K562 (cell line): ENCODE measurements around the gene CFAP206. TPM values are rescaled to one million over a fixed set of nuclear protein-coding genes. Genes with fewer than 3 reads are reported as not detected.
A peak's percentile ranks its signal among the peaks of the same experiment; 100 is the strongest.

Experiments
- ATAC-seq: fragments of 200-7000 bp; cut with Tn5 transposase; 3 replicates; pipeline ENCODE4 v1.9.1; 2020; ENCODE audit warnings: moderate library complexity
- BruUV-seq: library from RNA; stranded (reverse); fragments of 400-500 nt; replicated peaks from 2 replicates; lab custom pipeline; 2021; lab: Mats Ljungman, UMichigan
- CTCF ChIA-PET: fragments of 300-600 bp; formaldehyde crosslinking; extraction: SDS; loops from one replicate; lab custom pipeline; 2021; ENCODE audit warnings: low intra/inter-chr PET ratio; lab: Yijun Ruan, JAX
- POLR2A ChIA-PET: fragments of 300-600, 350-650 bp; sonication (Branson Sonifier 250); formaldehyde crosslinking; extraction: SDS; loops from one replicate; lab custom pipeline; 2021; ENCODE audit warnings: antibody characterized with exemption, inconsistent platforms; lab: Yijun Ruan, JAX
- DNase-seq, 4 experiments: peaks; one replicate each; pipeline versions ENCODE4 v3.0.0 to v3.0.0-alpha.2; 2011 to 2018; ENCODE audit warnings: low spot score in 3 of 4, mixed read lengths in 3 of 4; ENCODE audit errors: extremely low read depth in 1 of 4
- FAIRE-seq: peaks from 2 replicates; lab custom pipeline; 2011; peaks lifted over from hg19 to GRCh38; lab: Jason Lieb, UNC
- H2AFZ ChIP-seq: 2 replicates; pipeline ENCODE4 v1.6.0; 2011; ENCODE audit warnings: low read depth, low read length, control low read depth, inconsistent platforms
- H3K27ac ChIP-seq: fragments of 200-600 bp; 3 replicates; pipeline ENCODE4 v1.8.0; 2011; ENCODE audit warnings: low read depth, mild to moderate bottlenecking, control low read depth, inconsistent platforms, low read length, moderate library complexity, mixed read lengths; ENCODE audit errors: extremely low read depth
- H3K27me3 ChIP-seq, 2 experiments: fragments of 300-600 bp in 1 of 2; 2 replicates in 1 of 2; 3 replicates in 1 of 2; pipeline versions ENCODE4 v1.6.0 to v1.8.0; 2011; ENCODE audit warnings: inconsistent platforms in 2 of 2, low read length in 2 of 2, mild to moderate bottlenecking in 1 of 2, mixed read lengths in 1 of 2, moderate library complexity in 1 of 2; ENCODE audit not compliant: control insufficient read depth in 2 of 2, insufficient read depth in 2 of 2
- H3K36me3 ChIP-seq: fragments of 300-600 bp; 3 replicates; pipeline ENCODE4 v1.8.0; 2011; ENCODE audit warnings: mild to moderate bottlenecking, low read length, inconsistent platforms; ENCODE audit not compliant: control insufficient read depth, insufficient read depth
- H3K4me1 ChIP-seq, 2 experiments: fragments of 200-600 bp in 1 of 2; replicated peaks in 1 of 2; 2 replicates in 1 of 2; 3 replicates in 1 of 2; pipeline versions ENCODE4 v1.5.1 to v1.8.0; 2011; ENCODE audit warnings: inconsistent platforms in 2 of 2, low read length in 2 of 2, mild to moderate bottlenecking in 1 of 2, mixed read lengths in 1 of 2, moderate library complexity in 1 of 2; ENCODE audit not compliant: control insufficient read depth in 2 of 2, insufficient read depth in 2 of 2
- H3K4me2 ChIP-seq: 2 replicates; pipeline ENCODE4 v1.6.1; 2011; ENCODE audit warnings: low read length, control low read depth, inconsistent platforms, mixed read lengths; ENCODE audit not compliant: insufficient read depth
- H3K4me3 ChIP-seq: fragments of 200-600 bp; sonication (generic), shearing (Covaris generic); 2 replicates; pipeline ENCODE4 v1.5.1; 2016; ENCODE audit warnings: control low read depth, inconsistent platforms
- H3K79me2 ChIP-seq: fragments of 200-600 bp; 3 replicates; pipeline ENCODE4 v1.8.0; 2011; ENCODE audit warnings: low read length, inconsistent platforms; ENCODE audit not compliant: control insufficient read depth, insufficient read depth
- H3K9ac ChIP-seq, 2 experiments: 2 replicates each; pipeline versions ENCODE4 v1.6.0 to v1.6.1; 2011; ENCODE audit warnings: low read depth in 2 of 2, low read length in 2 of 2, control low read depth in 1 of 2, inconsistent platforms in 1 of 2, mild to moderate bottlenecking in 1 of 2, mixed read lengths in 1 of 2; ENCODE audit not compliant: insufficient read depth in 1 of 2
- H3K9me1 ChIP-seq: one replicate; pipeline ENCODE4 v1.6.0; 2011; ENCODE audit warnings: inconsistent platforms, mild to moderate bottlenecking, low read length, moderate library complexity; ENCODE audit not compliant: control insufficient read depth, insufficient read depth
- H3K9me3 ChIP-seq: replicated peaks from 2 replicates; pipeline ENCODE4 v1.5.1; 2011; ENCODE audit warnings: low read depth, low read length, inconsistent platforms; ENCODE audit not compliant: control insufficient read depth, insufficient read depth
- H4K20me1 ChIP-seq: replicated peaks from 2 replicates; pipeline ENCODE4 v1.6.1; 2011; ENCODE audit warnings: low read length, inconsistent platforms, mixed read lengths; ENCODE audit not compliant: control insufficient read depth, insufficient read depth
- C11orf30 ChIP-seq: fragments of 450-650 bp; IDR thresholded peaks from 2 replicates; pipeline ENCODE4 v1.6.1; 2016; ENCODE audit warnings: low read depth, mild to moderate bottlenecking
- HES1 ChIP-seq: fragments of 450-650 bp; IDR thresholded peaks from 2 replicates; pipeline ENCODE4 v1.6.1; 2016; ENCODE audit warnings: low read depth, mild to moderate bottlenecking, moderate library complexity
- MAFF ChIP-seq: IDR thresholded peaks from 2 replicates; pipeline ENCODE4 v1.6.1; 2012; ENCODE audit warnings: low read length, improper control_type of control experiment
- MAFG ChIP-seq: fragments of 450-650 bp; conservative IDR thresholded peaks from 2 replicates; pipeline ENCODE4 v1.6.1; 2016; ENCODE audit warnings: missing genetic modification characterization, missing compliant biosample characterization
- MAFK ChIP-seq: IDR thresholded peaks from 2 replicates; pipeline ENCODE4 v1.6.1; 2011; ENCODE audit warnings: low read length, improper control_type of control experiment
- MCM7 ChIP-seq, 2 experiments: fragments of 450-650 bp; IDR thresholded peaks; 2 replicates each; pipeline ENCODE4 v1.6.1; 2016 to 2018
- NFE2 ChIP-seq: IDR thresholded peaks from 2 replicates; pipeline ENCODE4 v1.6.1; 2014; ENCODE audit warnings: antibody characterized with exemption, low read depth
- NFE2L1 ChIP-seq: fragments of 450-650 bp; IDR thresholded peaks from 2 replicates; pipeline ENCODE4 v1.6.1; 2016; ENCODE audit warnings: missing genetic modification characterization, low read depth, mild to moderate bottlenecking, missing compliant biosample characterization, moderate library complexity, borderline replicate concordance
- ZNF316 ChIP-seq: fragments of 450-650 bp; IDR thresholded peaks from 2 replicates; pipeline ENCODE4 v1.6.1; 2016
- in situ Hi-C: fragments of 300-500 bp; cut with MboI; formaldehyde crosslinking; loops from 4 replicates; pipeline ENCODE4 v1.15.0; 2018; ENCODE audit warnings: inconsistent platforms, mixed read lengths
- intact Hi-C: fragments of 100-400 bp; cut with micrococcal nuclease; formaldehyde crosslinking; loops from 2 replicates; pipeline ENCODE4 v1.14.2; 2022
- polyA plus RNA-seq, 8 experiments: library from polyadenylated mRNA; depleted of rRNA in 4 of 8; stranded (reverse) in 5 of 8; unstranded in 3 of 8; fragments of >200 nt; fragmentation: Nextera tagmentation in 2 of 8; fragmentation: Illumina TruSeq in 1 of 8; extraction: Ambion mirVana in 2 of 8; extraction: Trizol in 1 of 8; gene quantifications; 2 replicates each; pipeline versions ENCODE4 v1.2.1 to v1.2.3, GENCODE V29; 2011 to 2014; ENCODE audit warnings: inconsistent platforms in 1 of 8, missing spikeins in 1 of 8
- total RNA-seq, 7 experiments: library from RNA; depleted of rRNA in 6 of 7; stranded (reverse); fragments of >200 nt in 6 of 7; fragmentation: Illumina TruSeq in 2 of 7; extraction: Trizol in 2 of 7; gene quantifications; 2 replicates each; pipeline versions ENCODE4 v1.2.1 to v1.2.3, GENCODE V29; 2011 to 2021; ENCODE audit warnings: low replicate concordance in 1 of 7

The CFAP206 gene
- total and polyA plus RNA-seq, 9 of the 15 experiments (the other 6 are each of a cell fraction or from before 2014, with no cell fraction given) = 0.06 to 0.33 (median 0.18) TPM; not detected in 2

GRCh38 chr6:87498048-87498447 lies 90.3 kb downstream of the CFAP206 start:
- TF ChIP-seq C11orf30 = peak; percentile 78
- no peak for TF ChIP-seq HES1
- peak; percentile 71 for TF ChIP-seq NFE2
- peak; percentile 64 for TF ChIP-seq MAFF
- TF ChIP-seq MAFG = peak; percentile 85
- peak; percentile 27; the same call in 1 of the 2 replicates for TF ChIP-seq NFE2L1 (tag)
- TF ChIP-seq MCM7 (IDR thresholded peaks at IDR 0.05) = no peak
- TF ChIP-seq MAFK = peak; percentile 74
- peak; percentile 89 for TF ChIP-seq ZNF316
- TF ChIP-seq, all 486 proteins: peak for 7
- H3K4me3 ChIP-seq = no peak overlapping the region
- H3K27ac ChIP-seq = no peak overlapping the region
- in situ Hi-C loops = no loop called here
- H4K20me1 ChIP-seq = no peaks in the 10 kb centered on the region
- intact Hi-C loops = no loop called here
- H3K9me1 ChIP-seq = no peaks in the 10 kb centered on the region
- no peaks in the 10 kb centered on the region for H3K79me2 ChIP-seq
- CTCF ChIA-PET = no interaction called here
- no peak overlapping the region for H3K4me2 ChIP-seq
- H3K27me3 ChIP-seq = no peaks in the 10 kb centered on the region
- no peaks in the 10 kb centered on the region for H3K9me3 ChIP-seq
- BruUV-seq = no TSS peak
- H3K4me1 ChIP-seq = no peaks in the 10 kb centered on the region
- H2AFZ ChIP-seq = no peak overlapping the region
- peaks cover 20% of the 10 kb centered on the region; the same call in 2 of the 3 replicates for H3K36me3 ChIP-seq
- H3K9ac ChIP-seq = no peak overlapping the region
- ATAC-seq = no peak
- POLR2A ChIA-PET = interaction anchor here (0.7 kb wide), 1 partner anchor 9 kb away, joined by 3 read pairs; no protein-coding TSS in a partner anchor
- DNase-seq = no peak
- no peak for FAIRE-seq
